GM13977 (cell line): ENCODE results near the gene NR1H4.
A peak's percentile ranks its signal among the peaks of the same experiment; 100 is the strongest.

Experiments
- DNase-seq: peaks from one replicate; pipeline ENCODE4 v3.0.0; 2012; ENCODE audit warnings: low spot score
- CTCF ChIP-seq: IDR thresholded peaks from 2 replicates; pipeline ENCODE4 v1.5.1; 2012; ENCODE audit warnings: mild to moderate bottlenecking, control low read depth; ENCODE audit not compliant: insufficient read depth; ENCODE audit errors: extremely low read depth, missing control alignments
- in situ Hi-C: fragments of 300-500 bp; cut with MboI; formaldehyde crosslinking; loops from one replicate; pipeline ENCODE4 v1.12.0; 2022; ENCODE audit warnings: low sequenced_read_pairs, low pct_unique_long_range_greater_than_20kb, mixed read lengths, inconsistent platforms; ENCODE audit not compliant: unreplicated experiment

Gene NR1H4

GRCh38 chr12:100566887-100567637, 93.4 kb downstream of the NR1H4 start:
- DNase-seq: peak; percentile 65
- in situ Hi-C loops: loop anchor here (25.0 kb wide), 1 partner anchor 330 kb away; no protein-coding TSS in a partner anchor
- no peak for TF ChIP-seq CTCF

GRCh38 chr12:100567945-100568344, 94.3 kb downstream of the NR1H4 start:
- TF ChIP-seq CTCF: no peak
- DNase-seq: no peak
- in situ Hi-C loops: loop anchor here (25.0 kb wide), 1 partner anchor 331 kb away; no protein-coding TSS in a partner anchor

GRCh38 chr12:100572184-100572583, 98.5 kb downstream of the NR1H4 start:
- DNase-seq: no peak
- no peak for TF ChIP-seq CTCF
- in situ Hi-C loops: loop anchor here (25.0 kb wide), 1 partner anchor 335 kb away; no protein-coding TSS in a partner anchor

GRCh38 chr12:100573292-100574186, 99.9 kb downstream of the NR1H4 start, which contains the start of gene GAS2L3:
Gene GAS2L3 (plus strand): TSS chr12:100573684. CDS start chr12:100594905, 21,221 bp downstream.
- in situ Hi-C loops: loop anchor here (25.0 kb wide), 1 partner anchor 336 kb away; no protein-coding TSS in a partner anchor
- peak; percentile 87 for DNase-seq
- TF ChIP-seq CTCF: no peak

GRCh38 chr12:100574187-100575074, 100.8 kb downstream of the NR1H4 start:
- in situ Hi-C loops: loop anchor here (25.0 kb wide), 1 partner anchor 337 kb away; no protein-coding TSS in a partner anchor
- no peak for DNase-seq
- no peak for TF ChIP-seq CTCF
